SK-N-SH (cell line): ENCODE results near the gene CENPP. TPM values are rescaled to one million over a fixed set of nuclear protein-coding genes. Genes with fewer than 3 reads are reported as not detected.

Experiments
- CTCF ChIA-PET: fragments of 300-600, 350-600 bp; formaldehyde crosslinking; extraction: SDS; loops from one replicate; lab custom pipeline; 2021; lab: Yijun Ruan, JAX
- POLR2A ChIA-PET: fragments of 350-600 bp; sonication (Branson Sonifier 250); formaldehyde crosslinking; extraction: SDS; loops from one replicate; lab custom pipeline; 2020; ENCODE audit warnings: antibody characterized with exemption, inconsistent platforms; lab: Yijun Ruan, JAX
- DNase-seq: peaks from one replicate; pipeline ENCODE4 v3.0.0; 2012
- H2AFZ ChIP-seq: fragments of 200-600 bp; sonication (generic); 2 replicates; pipeline ENCODE4 v1.8.1; 2016; ENCODE audit warnings: antibody characterized with exemption, mild to moderate bottlenecking, low read depth
- H3F3A ChIP-seq: fragments of 200-600 bp; sonication (generic); replicated peaks from 2 replicates; pipeline ENCODE3; 2016; ENCODE audit warnings: antibody characterized with exemption, mild to moderate bottlenecking; ENCODE audit not compliant: insufficient read depth
- H3K27ac ChIP-seq, 2 experiments: fragments of 200-500 bp in 1 of 2; fragments of 200-600 bp in 1 of 2; sonication (Bioruptor generic) in 1 of 2; sonication (generic), shearing (Covaris generic) in 1 of 2; 2 replicates each; pipeline versions ENCODE4 v1.5.1 to v1.6.1; 2014 to 2016; ENCODE audit warnings: low read depth in 2 of 2, inconsistent platforms in 1 of 2, low read length in 1 of 2, mild to moderate bottlenecking in 1 of 2, mixed read lengths in 1 of 2
- H3K27me3 ChIP-seq: fragments of 200-600 bp; sonication (generic), shearing (Covaris generic); 2 replicates; pipeline ENCODE4 v1.6.1; 2016; ENCODE audit warnings: mixed run types; ENCODE audit not compliant: insufficient read depth
- H3K36me3 ChIP-seq, 2 experiments: fragments of 200-500 bp in 1 of 2; fragments of 200-600 bp in 1 of 2; sonication (Bioruptor generic) in 1 of 2; sonication (generic) in 1 of 2; replicated peaks in 1 of 2; 2 replicates each; pipeline versions ENCODE3 to v1.5.1; 2014 to 2016; ENCODE audit warnings: low read length in 1 of 2, mild to moderate bottlenecking in 1 of 2; ENCODE audit not compliant: insufficient read depth in 2 of 2, control insufficient read depth in 1 of 2
- H3K4me1 ChIP-seq, 2 experiments: fragments of 200-500 bp in 1 of 2; fragments of 200-600 bp in 1 of 2; sonication (Bioruptor generic) in 1 of 2; sonication (generic), shearing (Covaris generic) in 1 of 2; 2 replicates each; pipeline versions ENCODE4 v1.5.1 to v1.6.1; 2014 to 2016; ENCODE audit warnings: low read depth in 1 of 2, low read length in 1 of 2, mixed run types in 1 of 2; ENCODE audit not compliant: insufficient read depth in 2 of 2, control insufficient read depth in 1 of 2
- H3K4me2 ChIP-seq: fragments of 200-600 bp; sonication (generic), shearing (Covaris generic); 2 replicates; pipeline ENCODE4 v1.6.1; 2017; ENCODE audit warnings: mixed run types
- H3K4me3 ChIP-seq, 2 experiments: fragments of 200-500 bp in 1 of 2; fragments of 200-600 bp in 1 of 2; sonication (Bioruptor generic) in 1 of 2; sonication (generic), shearing (Covaris generic) in 1 of 2; 2 replicates each; pipeline versions ENCODE4 v1.5.1 to v1.8.1; 2014 to 2016; ENCODE audit warnings: low read depth in 2 of 2, inconsistent platforms in 1 of 2, low read length in 1 of 2, mild to moderate bottlenecking in 1 of 2, mixed read lengths in 1 of 2, moderate library complexity in 1 of 2
- H3K79me2 ChIP-seq: fragments of 200-600 bp; sonication (generic); 2 replicates; pipeline ENCODE4 v1.8.1; 2017; ENCODE audit warnings: mild to moderate bottlenecking; ENCODE audit not compliant: insufficient read depth
- H3K9ac ChIP-seq: fragments of 200-600 bp; sonication (generic); 2 replicates; pipeline ENCODE4 v1.6.1; 2017; ENCODE audit warnings: mixed run types
- H3K9me2 ChIP-seq: fragments of 200-600 bp; sonication (generic); 2 replicates; pipeline ENCODE4 v1.6.1; 2017; ENCODE audit warnings: mixed run types
- H3K9me3 ChIP-seq: fragments of 200-600 bp; sonication (generic); 2 replicates; pipeline ENCODE4 v1.6.1; 2017; ENCODE audit warnings: mixed run types, mild to moderate bottlenecking, moderate library complexity
- H4K20me1 ChIP-seq: fragments of 200-600 bp; sonication (generic); 2 replicates; pipeline ENCODE4 v1.6.1; 2017; ENCODE audit warnings: mild to moderate bottlenecking, mixed run types; ENCODE audit not compliant: insufficient read depth
- CHD2 ChIP-seq: fragments of 150-350 bp; IDR thresholded peaks from 2 replicates; pipeline ENCODE4 v1.6.1; 2018; ENCODE audit warnings: low read length; ENCODE audit not compliant: partially characterized antibody
- CTCF ChIP-seq: fragments of 200-600 bp; sonication (generic); IDR thresholded peaks from 2 replicates; pipeline ENCODE4 v1.6.1; 2017; ENCODE audit warnings: antibody characterized with exemption, mild to moderate bottlenecking, moderate library complexity
- ELF1 ChIP-seq: IDR thresholded peaks from 2 replicates; pipeline ENCODE4 v1.4.0; 2012
- EZH2phosphoT487 ChIP-seq: fragments of 200-600 bp; sonication (generic); IDR thresholded peaks from 2 replicates; pipeline ENCODE4 v1.6.1; 2017; ENCODE audit warnings: low read depth, mixed run types, mild to moderate bottlenecking, antibody characterized with exemption, moderate library complexity, borderline replicate concordance
- FOSL2 ChIP-seq: IDR thresholded peaks from 2 replicates; pipeline ENCODE4 v1.4.0; 2012; ENCODE audit warnings: low read depth, mild to moderate bottlenecking, moderate library complexity, borderline replicate concordance
- FOXM1 ChIP-seq: IDR thresholded peaks from 2 replicates; pipeline ENCODE4 v1.4.0; 2012; ENCODE audit warnings: low read depth, mild to moderate bottlenecking
- GABPA ChIP-seq: IDR thresholded peaks from 2 replicates; pipeline ENCODE4 v1.4.0; 2012; ENCODE audit warnings: low read depth, mild to moderate bottlenecking
- GATA2 ChIP-seq: sonication (generic); formaldehyde crosslinking; IDR thresholded peaks from 2 replicates; pipeline ENCODE4 v1.5.0; 2020; ENCODE audit warnings: mild to moderate bottlenecking, missing genetic modification reagents
- IRF3 ChIP-seq: fragments of 150-350 bp; IDR thresholded peaks from 2 replicates; pipeline ENCODE4 v1.6.1; 2016; ENCODE audit warnings: mild to moderate bottlenecking, low read depth, low read length
- MAX ChIP-seq: IDR thresholded peaks from 2 replicates; pipeline ENCODE4 v1.4.0; 2012; ENCODE audit warnings: low read depth
- MEF2A ChIP-seq: IDR thresholded peaks from 2 replicates; pipeline ENCODE4 v1.4.0; 2012; ENCODE audit warnings: low read depth, borderline replicate concordance
- MXI1 ChIP-seq: IDR thresholded peaks from 2 replicates; pipeline ENCODE4 v1.6.1; 2012; ENCODE audit warnings: mild to moderate bottlenecking, low read depth, low read length, improper control_type of control experiment
- NRF1 ChIP-seq: IDR thresholded peaks from 2 replicates; pipeline ENCODE4 v1.6.1; 2012; ENCODE audit warnings: low read depth, mild to moderate bottlenecking, low read length
- POLR2AphosphoS5 ChIP-seq: IDR thresholded peaks from 2 replicates; pipeline ENCODE4 v1.6.1; 2012; ENCODE audit warnings: low read depth, low read length
- RAD21 ChIP-seq: IDR thresholded peaks from 2 replicates; pipeline ENCODE4 v1.6.1; 2012; ENCODE audit warnings: mild to moderate bottlenecking, low read length
- RCOR1 ChIP-seq: fragments of 150-350 bp; IDR thresholded peaks from 2 replicates; pipeline ENCODE4 v1.6.1; 2017; ENCODE audit warnings: antibody characterized with exemption, low read length
- RFX5 ChIP-seq: IDR thresholded peaks from 2 replicates; pipeline ENCODE4 v1.6.1; 2012; ENCODE audit warnings: mild to moderate bottlenecking, improper control_type of control experiment, low read length
- RXRA ChIP-seq: IDR thresholded peaks from 2 replicates; pipeline ENCODE4 v1.4.0; 2012; ENCODE audit warnings: low read depth, mild to moderate bottlenecking, borderline replicate concordance
- SIN3A ChIP-seq: IDR thresholded peaks from 2 replicates; pipeline ENCODE4 v1.6.1; 2012; ENCODE audit warnings: low read depth, mild to moderate bottlenecking, low read length, moderate library complexity, borderline replicate concordance
- SMC3 ChIP-seq: IDR thresholded peaks from 2 replicates; pipeline ENCODE4 v1.6.1; 2012; ENCODE audit warnings: low read depth, low read length, improper control_type of control experiment
- TCF12 ChIP-seq: IDR thresholded peaks from 2 replicates; pipeline ENCODE4 v1.4.0; 2012
- TEAD4 ChIP-seq: IDR thresholded peaks from 2 replicates; pipeline ENCODE4 v1.4.0; 2012; ENCODE audit warnings: mild to moderate bottlenecking, borderline replicate concordance; ENCODE audit not compliant: insufficient read depth
- USF1 ChIP-seq: IDR thresholded peaks from 2 replicates; pipeline ENCODE4 v1.4.0; 2012; ENCODE audit warnings: low read depth, borderline replicate concordance
- YY1 ChIP-seq: IDR thresholded peaks from 2 replicates; pipeline ENCODE4 v1.4.0; 2012; ENCODE audit warnings: low read depth, mild to moderate bottlenecking
- WGBS: methylation state at CpG from one replicate; pipeline ENCODE4 v1.1.6; 2017; ENCODE audit warnings: low lambda C conversion rate; 5-methylcytosine and 5-hydroxymethylcytosine counted together
- polyA plus RNA-seq, 3 experiments: library from polyadenylated mRNA; depleted of rRNA; stranded (reverse); fragments of >200 nt; gene quantifications; 2 replicates each; pipeline ENCODE4 v1.2.3, GENCODE V29; 2012

Gene CENPP
- polyA plus RNA-seq, 1 of the 3 experiments (the other 2 are of a cell fraction): 1.3 TPM

- Histone ChIP-seq H3K4me3 (no peak overlapping the region), H3K9me2 (no peaks in the 10 kb centered on the region), H3K9me3 (no peaks in the 10 kb centered on the region), H3F3A (no peaks in the 10 kb centered on the region), H3K4me1 (peaks cover 1 to 3% of the 10 kb centered on the region in 2 experiments; a peak in 2 of 4 replicates)
- ChIA-PET POLR2A (no interaction called here), CTCF (interaction anchor here (1.4 kb wide), 1 partner anchor 18 kb away, joined by 3 read pairs; no protein-coding TSS in a partner anchor)
- 81% methylated on average over 2 of the region's 2 CpGs for WGBS
- no peak for TF ChIP-seq TEAD4
- no peak for TF ChIP-seq NRF1
- TF ChIP-seq CTCF: no peak
- TF ChIP-seq MAX: no peak
- TF ChIP-seq SIN3A: no peak
- no peak for TF ChIP-seq FOSL2
- no peak for TF ChIP-seq ELF1
- no peak for TF ChIP-seq FOXM1
- TF ChIP-seq USF1: no peak
- no peak for TF ChIP-seq TCF12
- TF ChIP-seq, all 33 proteins: peak for 0
- H2AFZ ChIP-seq: no peak overlapping the region
- H4K20me1 ChIP-seq: no peaks in the 10 kb centered on the region
- H3K27ac ChIP-seq: no peak overlapping the region
- no peak for DNase-seq
- no peak overlapping the region for H3K4me2 ChIP-seq
- no peaks in the 10 kb centered on the region for H3K79me2 ChIP-seq
- H3K36me3 ChIP-seq: no peaks in the 10 kb centered on the region
- no peak overlapping the region for H3K9ac ChIP-seq
- H3K27me3 ChIP-seq: no peaks in the 10 kb centered on the region
Measured at GRCh38 chr9:92499701-92500100, 173.9 kb downstream of the CENPP start.

GRCh38 chr9:92500725-92501124, 175.0 kb downstream of the CENPP start:
- WGBS: 86% methylated on average over 5 of the region's 5 CpGs
- H3K4me3 ChIP-seq: no peak overlapping the region
- DNase-seq: no peak
- no peaks in the 10 kb centered on the region for H3K36me3 ChIP-seq
- no peak overlapping the region for H2AFZ ChIP-seq
- no peaks in the 10 kb centered on the region for H4K20me1 ChIP-seq
- H3K9me3 ChIP-seq: no peaks in the 10 kb centered on the region
- no peaks in the 10 kb centered on the region for H3K27me3 ChIP-seq
- ChIA-PET POLR2A (no interaction called here), CTCF (interaction anchor here (0.8 to 2.1 kb wide), 3 partner anchors 17 to 134 kb away, joined by 3 to 14 read pairs (median 3); no protein-coding TSS in a partner anchor)
- no peak overlapping the region for H3K9ac ChIP-seq
- peaks cover 10% of the 10 kb centered on the region for H3F3A ChIP-seq
- H3K4me2 ChIP-seq: no peak overlapping the region
- no peak overlapping the region for H3K27ac ChIP-seq
- no peak for TF ChIP-seq MEF2A
- no peak for TF ChIP-seq MXI1
- TF ChIP-seq CHD2: no peak
- TF ChIP-seq RCOR1: no peak
- no peak for TF ChIP-seq YY1
- no peak for TF ChIP-seq GATA2 (CRISPR knock-in tag)
- no peak for TF ChIP-seq TCF12
- TF ChIP-seq GABPA: no peak
- no peak for TF ChIP-seq RFX5
- no peak for TF ChIP-seq SMC3
- TF ChIP-seq IRF3: no peak
- no peak for TF ChIP-seq EZH2phosphoT487
- TF ChIP-seq FOSL2: no peak
- TF ChIP-seq SIN3A: no peak
- TF ChIP-seq RXRA: no peak
- TF ChIP-seq NRF1: no peak
- no peak for TF ChIP-seq POLR2AphosphoS5
- no peak for TF ChIP-seq RAD21
- H3K79me2 ChIP-seq: no peaks in the 10 kb centered on the region
- peaks cover 3 to 11% of the 10 kb centered on the region in 2 experiments; a peak in 3 of 4 replicates for H3K4me1 ChIP-seq
- no peaks in the 10 kb centered on the region for H3K9me2 ChIP-seq
